Measurements from ENCODE around the gene HECTD2. TPM values are rescaled to one million over a fixed set of nuclear protein-coding genes. Genes with fewer than 3 reads are reported as not detected.
"Not testable (repeated sequence)": the region's sequence is repeated elsewhere in the genome, so short reads cannot be mapped to it uniquely, and the experiment has no call there.

The HECTD2 gene
- total RNA-seq, 1 experiment from 2014 or later = 0.71 TPM

GRCh38 chr10:91410638-91411371, 661 bp downstream of the HECTD2 start:
- in situ Hi-C loops (cut with HindIII; ENCODE audit: low pct_unique_long_range_greater_than_20kb, low sequenced_read_pairs) = no loop called here
- no peak for DNase-seq (ENCODE audit: low read depth)

GRCh38 chr10:91411621-91412020, 1.5 kb downstream of the HECTD2 start:
- in situ Hi-C loops (cut with HindIII; ENCODE audit: low pct_unique_long_range_greater_than_20kb, low sequenced_read_pairs) = no loop called here
- DNase-seq (ENCODE audit: low read depth) = no peak

- in situ Hi-C loops (cut with HindIII; ENCODE audit: low pct_unique_long_range_greater_than_20kb, low sequenced_read_pairs) = no loop called here
- no peak for DNase-seq (ENCODE audit: low read depth)
These were observed 2.4 kb downstream of the HECTD2 start for GRCh38 chr10:91412354-91413087.

- DNase-seq (ENCODE audit: low read depth) = no peak
- in situ Hi-C loops (cut with HindIII; ENCODE audit: low pct_unique_long_range_greater_than_20kb, low sequenced_read_pairs) = no loop called here
These were observed 5.7 kb downstream of the HECTD2 start for GRCh38 chr10:91415816-91416215.

- no peak for DNase-seq (ENCODE audit: low read depth)
- in situ Hi-C loops (cut with HindIII; ENCODE audit: low pct_unique_long_range_greater_than_20kb, low sequenced_read_pairs) = no loop called here
These were observed 6.3 kb downstream of the HECTD2 start for GRCh38 chr10:91416339-91416855.

GRCh38 chr10:91418416-91418815, 8.3 kb downstream of the HECTD2 start:
- no peak for DNase-seq (ENCODE audit: low read depth)
- in situ Hi-C loops (cut with HindIII; ENCODE audit: low pct_unique_long_range_greater_than_20kb, low sequenced_read_pairs) = no loop called here

- DNase-seq (ENCODE audit: low read depth) = no peak
- in situ Hi-C loops (cut with HindIII; ENCODE audit: low pct_unique_long_range_greater_than_20kb, low sequenced_read_pairs) = no loop called here
These were observed 10.7 kb downstream of the HECTD2 start for GRCh38 chr10:91420868-91421267.

GRCh38 chr10:91422915-91423314, 12.8 kb downstream of the HECTD2 start:
- no peak for DNase-seq (ENCODE audit: low read depth)
- in situ Hi-C loops (cut with HindIII; ENCODE audit: low pct_unique_long_range_greater_than_20kb, low sequenced_read_pairs) = no loop called here

- in situ Hi-C loops (cut with HindIII; ENCODE audit: low pct_unique_long_range_greater_than_20kb, low sequenced_read_pairs) = no loop called here
- no peak for DNase-seq (ENCODE audit: low read depth)
These were observed 13.9 kb downstream of the HECTD2 start for GRCh38 chr10:91424016-91424415.

- DNase-seq (ENCODE audit: low read depth) = no peak
- in situ Hi-C loops (cut with HindIII; ENCODE audit: low pct_unique_long_range_greater_than_20kb, low sequenced_read_pairs) = no loop called here
These were observed 22.0 kb downstream of the HECTD2 start for GRCh38 chr10:91432175-91432574.

GRCh38 chr10:91433620-91434019, 23.5 kb downstream of the HECTD2 start:
- in situ Hi-C loops (cut with HindIII; ENCODE audit: low pct_unique_long_range_greater_than_20kb, low sequenced_read_pairs) = no loop called here
- no peak for DNase-seq (ENCODE audit: low read depth)

- in situ Hi-C loops (cut with HindIII; ENCODE audit: low pct_unique_long_range_greater_than_20kb, low sequenced_read_pairs) = no loop called here
- DNase-seq (ENCODE audit: low read depth) = no peak
These were observed 23.9 kb downstream of the HECTD2 start for GRCh38 chr10:91434041-91434440.

GRCh38 chr10:91435241-91435640, 25.1 kb downstream of the HECTD2 start:
- in situ Hi-C loops (cut with HindIII; ENCODE audit: low pct_unique_long_range_greater_than_20kb, low sequenced_read_pairs) = no loop called here
- no peak for DNase-seq (ENCODE audit: low read depth)

- DNase-seq (ENCODE audit: low read depth); in situ Hi-C loops (cut with HindIII; ENCODE audit: low pct_unique_long_range_greater_than_20kb, low sequenced_read_pairs): not testable (repeated sequence)
These were observed 28.1 kb downstream of the HECTD2 start for GRCh38 chr10:91438228-91438627.

GRCh38 chr10:91444211-91445182, 34.4 kb downstream of the HECTD2 start:
- DNase-seq (ENCODE audit: low read depth) = no peak
- in situ Hi-C loops (cut with HindIII; ENCODE audit: low pct_unique_long_range_greater_than_20kb, low sequenced_read_pairs) = no loop called here

- in situ Hi-C loops (cut with HindIII; ENCODE audit: low pct_unique_long_range_greater_than_20kb, low sequenced_read_pairs) = no loop called here
- DNase-seq (ENCODE audit: low read depth) = no peak
These were observed 41.9 kb downstream of the HECTD2 start for GRCh38 chr10:91452063-91452462.

- in situ Hi-C loops (cut with HindIII; ENCODE audit: low pct_unique_long_range_greater_than_20kb, low sequenced_read_pairs) = no loop called here
These were observed 43.4 kb downstream of the HECTD2 start for GRCh38 chr10:91453535-91453934.

GRCh38 chr10:91455135-91455534, 45.0 kb downstream of the HECTD2 start:
- DNase-seq (ENCODE audit: low read depth); in situ Hi-C loops (cut with HindIII; ENCODE audit: low pct_unique_long_range_greater_than_20kb, low sequenced_read_pairs): not testable (repeated sequence)

More at GRCh38 chr10:91453535-91453934, 43.4 kb downstream of the HECTD2 start:
- no peak for DNase-seq (ENCODE audit: low read depth)

Data from Caki2 (cell line).